Measurements from ENCODE around the gene B4GALT1.

- TF ChIP-seq CTCF (conservative IDR thresholded peaks at IDR 0.05 in 1 of 2, IDR thresholded peaks at IDR 0.05 in 1 of 2; ENCODE audit: low read depth in 1 of 2, low read length in 2 of 2) (no peak), EZH2 (IDR thresholded peaks at IDR 0.05; ENCODE audit: low read length, missing control alignments) (no peak)
Observed at GRCh38 chr9:33128570-33128969, 38.6 kb downstream of the B4GALT1 start.
